ENCODE data around the gene NBEAL2. TPM values are rescaled to one million over a fixed set of nuclear protein-coding genes. Genes with fewer than 3 reads are reported as not detected.

NBEAL2 gene
- total and polyA plus RNA-seq, 10 of the 15 experiments (the other 5 are each of a cell fraction or from before 2014, with no cell fraction given), result 0.07 to 127 (median 29.4) TPM

DNA sequence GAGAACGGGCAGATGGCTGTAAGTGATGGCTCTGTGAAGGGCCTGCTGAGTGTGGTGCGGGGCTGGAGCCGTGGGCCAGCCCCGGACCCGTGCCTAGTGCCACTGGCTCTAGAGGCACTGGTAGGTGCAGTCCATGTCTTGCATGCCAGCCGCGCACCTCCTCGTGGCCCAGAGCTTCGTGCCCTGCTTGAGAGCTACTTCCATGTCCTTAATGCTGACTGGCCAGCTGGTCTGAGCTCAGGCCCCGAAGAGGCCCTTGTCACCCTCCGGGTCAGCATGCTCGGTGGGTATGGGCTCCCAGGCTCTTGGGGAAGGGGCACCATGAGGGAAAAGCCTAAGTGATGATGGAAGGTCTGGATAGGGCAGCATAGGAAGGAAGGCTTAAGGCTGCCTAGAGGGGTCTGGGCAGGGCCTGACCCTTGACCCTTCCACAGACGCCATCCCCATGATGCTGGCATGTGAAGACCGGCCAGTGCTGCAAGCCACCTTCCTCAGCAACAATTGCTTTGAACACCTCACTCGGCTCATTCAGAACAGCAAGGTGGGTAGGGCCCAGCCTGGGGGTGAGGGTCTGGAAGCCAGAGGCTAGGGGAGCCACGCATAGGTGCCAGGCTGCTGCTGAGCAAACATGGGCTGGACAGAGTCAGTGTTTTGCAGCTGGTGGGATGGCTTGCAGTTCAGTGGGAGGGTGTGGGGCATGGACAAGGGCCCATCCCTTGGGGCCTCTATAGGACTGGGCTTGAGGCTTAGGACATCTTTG lies 12.1 kb downstream of the NBEAL2 start:
- 93% methylated on average over 16 of the region's 16 CpGs for WGBS (ENCODE audit: insufficient coverage, insufficient replicate concordance, low lambda C conversion rate, missing lambda C conversion rate)
- peak overlapping the region; percentile 67 for H3K4me2 ChIP-seq (ENCODE audit: control insufficient read depth, insufficient read depth)
- H4K20me1 ChIP-seq (ENCODE audit: control insufficient read depth, insufficient read depth), result no peaks in the 10 kb centered on the region
- no peak for ATAC-seq
- no TSS peak for BruUV-seq (replicated peaks)
- peaks cover 17 to 24% of the 10 kb centered on the region in 2 experiments; a peak in 3 of 4 replicates for H3K36me3 ChIP-seq (ENCODE audit: control insufficient read depth in 2 of 2, insufficient read depth in 2 of 2, low read length in 1 of 2)
- H3K79me2 ChIP-seq (ENCODE audit: control insufficient read depth, insufficient read depth, low read length), result peaks cover 33% of the 10 kb centered on the region
- H3K27me3 ChIP-seq (replicated peaks in 1 of 2; ENCODE audit: control insufficient read depth in 2 of 2, insufficient read depth in 2 of 2, low read length in 1 of 2), result no peaks in the 10 kb centered on the region
- RAD21 ChIA-PET (ENCODE audit: unreplicated experiment), result interaction anchor here (0.8 to 1.4 kb wide), 3 partner anchors 13 to 65 kb away, joined by 3 read pairs; no protein-coding TSS in a partner anchor
- SMC1A ChIA-PET (ENCODE audit: uncharacterized antibody, unreplicated experiment), result interaction anchor here (0.8 to 1.6 kb wide), 7 partner anchors 37 to 332 kb away, joined by 3 to 6 read pairs (median 4); no protein-coding TSS in a partner anchor
- CTCF ChIA-PET, result interaction anchor here (0.9 to 1.5 kb wide), 6 partner anchors 10 to 82 kb away, joined by 3 to 6 read pairs (median 4); no protein-coding TSS in a partner anchor
- H3K27ac ChIP-seq (ENCODE audit: control insufficient read depth, insufficient read depth), result peak overlapping the region; percentile 89
- no peak overlapping the region for H3K9ac ChIP-seq (ENCODE audit: control insufficient read depth, insufficient read depth, low read length)
- peaks cover 51% of the 10 kb centered on the region for H3K4me1 ChIP-seq (ENCODE audit: control insufficient read depth, insufficient read depth, low read length)
- H2AFZ ChIP-seq (ENCODE audit: control insufficient read depth, low read depth, low read length), result no peak overlapping the region
- POLR2A ChIA-PET, result interaction anchor here (0.6 to 1.4 kb wide), 4 partner anchors 16 to 1911 kb away, joined by 3 to 5 read pairs (median 4); partner anchors contain the start of gene CCDC12
- in situ Hi-C loops (cut with MboI), result no loop called here
- FAIRE-seq, result no peak
- intact Hi-C loops (cut with micrococcal nuclease; ENCODE audit: unreplicated experiment), result no loop called here
- no peak for TF ChIP-seq SP1 (IDR thresholded peaks at IDR 0.05; ENCODE audit: low read depth, low read length)
- TF ChIP-seq, protein P1, sequence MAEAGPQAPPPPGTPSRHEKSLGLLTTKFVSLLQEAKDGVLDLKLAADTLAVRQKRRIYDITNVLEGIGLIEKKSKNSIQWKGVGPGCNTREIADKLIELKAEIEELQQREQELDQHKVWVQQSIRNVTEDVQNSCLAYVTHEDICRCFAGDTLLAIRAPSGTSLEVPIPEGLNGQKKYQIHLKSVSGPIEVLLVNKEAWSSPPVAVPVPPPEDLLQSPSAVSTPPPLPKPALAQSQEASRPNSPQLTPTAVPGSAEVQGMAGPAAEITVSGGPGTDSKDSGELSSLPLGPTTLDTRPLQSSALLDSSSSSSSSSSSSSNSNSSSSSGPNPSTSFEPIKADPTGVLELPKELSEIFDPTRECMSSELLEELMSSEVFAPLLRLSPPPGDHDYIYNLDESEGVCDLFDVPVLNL (IDR thresholded peaks at IDR 0.05; ENCODE audit: low read depth, low read length), result no peak
- no peak for TF ChIP-seq IKZF1 (conservative IDR thresholded peaks at IDR 0.05)
- no peak for TF ChIP-seq MEF2A (IDR thresholded peaks at IDR 0.05; ENCODE audit: insufficient read depth, low read depth, low read length)
- TF ChIP-seq, protein P2, sequence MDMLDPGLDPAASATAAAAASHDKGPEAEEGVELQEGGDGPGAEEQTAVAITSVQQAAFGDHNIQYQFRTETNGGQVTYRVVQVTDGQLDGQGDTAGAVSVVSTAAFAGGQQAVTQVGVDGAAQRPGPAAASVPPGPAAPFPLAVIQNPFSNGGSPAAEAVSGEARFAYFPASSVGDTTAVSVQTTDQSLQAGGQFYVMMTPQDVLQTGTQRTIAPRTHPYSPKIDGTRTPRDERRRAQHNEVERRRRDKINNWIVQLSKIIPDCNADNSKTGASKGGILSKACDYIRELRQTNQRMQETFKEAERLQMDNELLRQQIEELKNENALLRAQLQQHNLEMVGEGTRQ (IDR thresholded peaks at IDR 0.05; ENCODE audit: borderline replicate concordance, low read depth, low read length), result no peak
- TF ChIP-seq PAX5 (IDR thresholded peaks at IDR 0.05; ENCODE audit: borderline replicate concordance, low read depth, low read length), result no peak
- no peak for TF ChIP-seq BRCA1 (IDR thresholded peaks at IDR 0.05; ENCODE audit: low read depth, low read length)
- TF ChIP-seq NR2C1 (IDR thresholded peaks at IDR 0.05), result 0 out of 2 replicates have a peak, but pooled peaks have one; percentile 12
- no peak for TF ChIP-seq MYB (IDR thresholded peaks at IDR 0.05; ENCODE audit: borderline replicate concordance, low read depth, low read length)
- peak; percentile 45; the same call in 1 of the 2 replicates for TF ChIP-seq NR2F1 (conservative IDR thresholded peaks at IDR 0.05)
- no peak for TF ChIP-seq MYC (IDR thresholded peaks at IDR 0.05; ENCODE audit: insufficient read depth, insufficient read length, insufficient replicate concordance, low read length, severe bottlenecking)
- TF ChIP-seq CREM (IDR thresholded peaks at IDR 0.05; ENCODE audit: low read depth), result no peak
- TF ChIP-seq ZNF274 (IDR thresholded peaks at IDR 0.05; ENCODE audit: insufficient read depth, insufficient read length), result no peak
- TF ChIP-seq BACH1 (IDR thresholded peaks at IDR 0.05; ENCODE audit: borderline replicate concordance), result no peak
- TF ChIP-seq LARP7 (IDR thresholded peaks at IDR 0.05), result no peak
- no peak for DNase-seq (ENCODE audit: low read depth, low spot score)
- no peak overlapping the region for H3K4me3 ChIP-seq
- no peaks in the 10 kb centered on the region for H3K9me3 ChIP-seq (replicated peaks; ENCODE audit: control insufficient read depth, insufficient read depth, low read length)

All from GM12878 (cell line).